ENCODE measurements around the gene SMPDL3A.

DNA sequence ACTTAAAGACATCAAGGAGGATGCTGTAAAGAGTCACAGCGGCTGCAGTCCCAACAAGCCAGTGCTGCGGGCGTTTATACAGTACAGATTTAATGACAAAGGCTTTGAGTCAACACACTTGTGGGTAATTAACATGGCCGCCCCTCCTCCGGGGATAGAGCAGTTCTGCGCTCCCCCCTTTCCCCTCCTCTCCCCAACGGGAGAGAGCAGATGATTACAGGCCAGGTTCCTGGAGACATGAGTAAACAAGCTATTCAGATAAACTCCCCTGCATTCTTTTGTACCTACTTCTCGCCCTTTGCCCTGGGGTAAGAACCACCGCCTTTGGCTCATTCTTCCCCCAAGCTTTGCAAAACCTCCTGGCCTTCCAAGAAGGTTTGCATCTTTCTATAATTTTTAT is 33.2 kb upstream of the SMPDL3A start:
- TF ChIP-seq, protein P1, sequence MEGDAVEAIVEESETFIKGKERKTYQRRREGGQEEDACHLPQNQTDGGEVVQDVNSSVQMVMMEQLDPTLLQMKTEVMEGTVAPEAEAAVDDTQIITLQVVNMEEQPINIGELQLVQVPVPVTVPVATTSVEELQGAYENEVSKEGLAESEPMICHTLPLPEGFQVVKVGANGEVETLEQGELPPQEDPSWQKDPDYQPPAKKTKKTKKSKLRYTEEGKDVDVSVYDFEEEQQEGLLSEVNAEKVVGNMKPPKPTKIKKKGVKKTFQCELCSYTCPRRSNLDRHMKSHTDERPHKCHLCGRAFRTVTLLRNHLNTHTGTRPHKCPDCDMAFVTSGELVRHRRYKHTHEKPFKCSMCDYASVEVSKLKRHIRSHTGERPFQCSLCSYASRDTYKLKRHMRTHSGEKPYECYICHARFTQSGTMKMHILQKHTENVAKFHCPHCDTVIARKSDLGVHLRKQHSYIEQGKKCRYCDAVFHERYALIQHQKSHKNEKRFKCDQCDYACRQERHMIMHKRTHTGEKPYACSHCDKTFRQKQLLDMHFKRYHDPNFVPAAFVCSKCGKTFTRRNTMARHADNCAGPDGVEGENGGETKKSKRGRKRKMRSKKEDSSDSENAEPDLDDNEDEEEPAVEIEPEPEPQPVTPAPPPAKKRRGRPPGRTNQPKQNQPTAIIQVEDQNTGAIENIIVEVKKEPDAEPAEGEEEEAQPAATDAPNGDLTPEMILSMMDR (conservative IDR thresholded peaks at IDR 0.05), result no peak
- TF ChIP-seq EZH2 (IDR thresholded peaks at IDR 0.05; ENCODE audit: low read depth), result no peak

Data from PC-9 (cell line).